SK-N-DZ (cell line): ENCODE measurements around the gene CDC42EP5.

Experiments used
- DNase-seq: peaks from one replicate; pipeline ENCODE4 v3.0.0-alpha.2; 2015; ENCODE audit warnings: low spot score

The CDC42EP5 gene

GRCh38 chr19:54462655-54463530 lies 10.2 kb downstream of the CDC42EP5 start:
- DNase-seq: no peak

- DNase-seq: no peak
Observed at GRCh38 chr19:54462047-54462654, 10.9 kb downstream of the CDC42EP5 start.

- no peak for DNase-seq
Observed at GRCh38 chr19:54461613-54462012, 11.5 kb downstream of the CDC42EP5 start.

- no peak for DNase-seq
Observed at GRCh38 chr19:54461210-54461609, 11.9 kb downstream of the CDC42EP5 start.

GRCh38 chr19:54460230-54461005 lies 12.7 kb downstream of the CDC42EP5 start:
- no peak for DNase-seq

- DNase-seq: no peak
Observed at GRCh38 chr19:54459282-54460229, 13.5 kb downstream of the CDC42EP5 start.

- DNase-seq: no peak
Observed at GRCh38 chr19:54458648-54459281, 14.3 kb downstream of the CDC42EP5 start.

GRCh38 chr19:54457773-54458647 lies 15.1 kb downstream of the CDC42EP5 start:
- DNase-seq: no peak

GRCh38 chr19:54456423-54457373 lies 16.4 kb downstream of the CDC42EP5 start:
- no peak for DNase-seq

GRCh38 chr19:54455786-54456422 lies 17.2 kb downstream of the CDC42EP5 start:
- no peak for DNase-seq

- no peak for DNase-seq
Observed at GRCh38 chr19:54454781-54455675, 18.1 kb downstream of the CDC42EP5 start.

- no peak for DNase-seq
Observed at GRCh38 chr19:54453921-54454780, 18.9 kb downstream of the CDC42EP5 start.

GRCh38 chr19:54452626-54453025 lies 20.5 kb downstream of the CDC42EP5 start:
- DNase-seq: no peak

GRCh38 chr19:54451997-54452396 lies 21.1 kb downstream of the CDC42EP5 start:
- DNase-seq: no peak

GRCh38 chr19:54451331-54451871 lies 21.7 kb downstream of the CDC42EP5 start:
- DNase-seq: no peak

GRCh38 chr19:54449701-54450069 lies 23.4 kb downstream of the CDC42EP5 start:
- no peak for DNase-seq
